ENCODE measurements around the gene OR52K2. TPM values are rescaled to one million over a fixed set of nuclear protein-coding genes. Genes with fewer than 3 reads are reported as not detected.

Gene OR52K2
- polyA plus RNA-seq, 2 of the 4 experiments (the other 2 are of a cell fraction) = not detected

DNA sequence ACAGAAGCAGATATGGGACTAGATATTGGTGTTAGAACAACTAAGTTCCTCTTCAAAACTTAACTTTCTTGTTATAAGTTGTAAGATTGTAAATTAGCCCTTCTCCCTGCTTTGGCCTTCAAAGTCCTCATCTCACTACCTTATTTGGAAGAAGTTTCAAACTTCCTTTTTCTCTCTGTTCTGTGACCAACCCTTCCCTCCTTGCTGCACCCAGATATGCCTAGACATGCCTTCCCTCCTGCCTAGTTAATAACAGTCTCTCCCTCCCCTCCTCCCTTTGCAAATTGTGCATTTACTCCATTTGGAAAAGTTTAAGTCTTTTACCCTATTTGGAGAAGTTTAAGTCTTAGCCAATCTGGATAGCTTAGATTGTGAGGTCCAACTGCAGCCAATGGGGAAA is 4.9 kb downstream of the OR52K2 start:
- Histone ChIP-seq H3K27ac (no peak overlapping the region), H3K9me3 (no peaks in the 10 kb centered on the region), H3K4me3 (no peak overlapping the region), H3K4me1 (no peaks in the 10 kb centered on the region), H3K4me2 (no peak overlapping the region)
- TF ChIP-seq BHLHE40 (IDR thresholded peaks at IDR 0.05; ENCODE audit: low read depth, low read length) (no peak), ZC3H11A (IDR thresholded peaks at IDR 0.05) (no peak), MAFK (IDR thresholded peaks at IDR 0.05; ENCODE audit: partially characterized antibody) (no peak), HDAC2 (IDR thresholded peaks at IDR 0.05) (no peak)
- no peak for FAIRE-seq
- ATAC-seq = no peak
- ChIA-PET CTCF (no interaction called here), POLR2A (no interaction called here)
- no peak for DNase-seq (ENCODE audit: low read depth in 1 of 2, low spot score in 1 of 2)

DNA sequence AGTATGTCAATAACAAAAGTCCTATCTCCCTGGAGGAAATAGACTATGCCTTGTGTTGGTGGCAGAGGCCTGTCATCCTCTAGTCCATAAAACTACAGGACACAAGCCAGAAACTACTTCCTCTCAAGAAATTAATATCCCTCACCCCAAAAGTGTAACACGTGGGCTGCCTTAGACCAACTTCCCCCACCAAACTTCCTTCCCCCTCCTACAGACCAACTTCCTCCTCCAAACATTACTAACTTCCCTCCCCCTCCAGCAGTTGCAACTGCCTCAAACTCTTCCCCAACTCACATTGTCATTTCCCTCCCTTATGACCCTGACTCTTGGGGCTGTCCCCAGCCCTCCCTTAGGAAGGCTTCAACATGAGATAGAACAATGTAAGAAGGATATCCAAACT is 6.3 kb downstream of the OR52K2 start:
- WGBS (ENCODE audit: missing lambda C conversion rate) = 0% methylated on average over 1 of the region's 1 CpG
- Histone ChIP-seq H3K4me3 (no peak overlapping the region), H3K9me3 (no peaks in the 10 kb centered on the region), H3K4me1 (no peaks in the 10 kb centered on the region), H3K4me2 (no peak overlapping the region), H3K27ac (no peak overlapping the region)
- FAIRE-seq (no peak), ATAC-seq (no peak), DNase-seq (ENCODE audit: low read depth in 1 of 2, low spot score in 1 of 2) (no peak)
- TF ChIP-seq HOXB5 (CRISPR knock-in tag; IDR thresholded peaks at IDR 0.05) = no peak
- TF ChIP-seq CBX2 (IDR thresholded peaks at IDR 0.05; ENCODE audit: borderline replicate concordance, low read depth) = no peak
- TF ChIP-seq MYC (IDR thresholded peaks at IDR 0.05; ENCODE audit: borderline replicate concordance, low read length) = no peak
- no peak for TF ChIP-seq PHF8 (IDR thresholded peaks at IDR 0.05; ENCODE audit: borderline replicate concordance, low read depth)
- no peak for TF ChIP-seq NPAS2 (CRISPR knock-in tag; IDR thresholded peaks at IDR 0.05; ENCODE audit: borderline replicate concordance)
- no peak for TF ChIP-seq JUNB (IDR thresholded peaks at IDR 0.05)
- TF ChIP-seq, protein P1, sequence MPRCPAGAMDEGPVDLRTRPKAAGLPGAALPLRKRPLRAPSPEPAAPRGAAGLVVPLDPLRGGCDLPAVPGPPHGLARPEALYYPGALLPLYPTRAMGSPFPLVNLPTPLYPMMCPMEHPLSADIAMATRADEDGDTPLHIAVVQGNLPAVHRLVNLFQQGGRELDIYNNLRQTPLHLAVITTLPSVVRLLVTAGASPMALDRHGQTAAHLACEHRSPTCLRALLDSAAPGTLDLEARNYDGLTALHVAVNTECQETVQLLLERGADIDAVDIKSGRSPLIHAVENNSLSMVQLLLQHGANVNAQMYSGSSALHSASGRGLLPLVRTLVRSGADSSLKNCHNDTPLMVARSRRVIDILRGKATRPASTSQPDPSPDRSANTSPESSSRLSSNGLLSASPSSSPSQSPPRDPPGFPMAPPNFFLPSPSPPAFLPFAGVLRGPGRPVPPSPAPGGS (IDR thresholded peaks at IDR 0.05) = no peak
- TF ChIP-seq RARB (CRISPR knock-in tag; IDR thresholded peaks at IDR 0.05) = no peak
- TF ChIP-seq, protein P2, sequence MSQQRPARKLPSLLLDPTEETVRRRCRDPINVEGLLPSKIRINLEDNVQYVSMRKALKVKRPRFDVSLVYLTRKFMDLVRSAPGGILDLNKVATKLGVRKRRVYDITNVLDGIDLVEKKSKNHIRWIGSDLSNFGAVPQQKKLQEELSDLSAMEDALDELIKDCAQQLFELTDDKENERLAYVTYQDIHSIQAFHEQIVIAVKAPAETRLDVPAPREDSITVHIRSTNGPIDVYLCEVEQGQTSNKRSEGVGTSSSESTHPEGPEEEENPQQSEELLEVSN (IDR thresholded peaks at IDR 0.05; ENCODE audit: borderline replicate concordance, low read depth) = no peak
- no peak for TF ChIP-seq NR3C1 (IDR thresholded peaks at IDR 0.05)
- POLR2A ChIA-PET = no interaction called here
- CTCF ChIA-PET = no interaction called here

DNA sequence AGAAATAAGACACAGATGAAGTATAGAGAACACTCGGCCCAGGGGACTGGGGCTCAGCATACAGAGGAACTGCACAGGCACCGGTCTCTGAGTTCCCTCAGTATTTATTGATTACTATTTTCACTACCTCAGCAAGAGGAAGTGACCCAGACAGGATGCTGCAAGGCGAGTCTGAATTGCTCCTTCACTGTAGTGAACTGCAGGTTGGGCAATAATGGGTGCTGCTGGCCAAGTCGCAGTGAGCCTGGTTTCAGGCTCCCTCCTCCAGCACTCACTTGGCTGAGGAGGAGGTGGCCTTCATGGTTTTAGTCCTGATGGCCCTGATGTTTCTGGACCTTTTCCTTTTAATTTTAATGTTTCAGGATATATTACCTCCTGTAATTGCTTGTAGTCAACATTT is 10.4 kb downstream of the OR52K2 start:
- no peak for FAIRE-seq
- TF ChIP-seq CBX2 (IDR thresholded peaks at IDR 0.05; ENCODE audit: borderline replicate concordance, low read depth) (no peak), CHD2 (IDR thresholded peaks at IDR 0.05; ENCODE audit: low read length, partially characterized antibody) (no peak), POLR2A (IDR thresholded peaks at IDR 0.05; ENCODE audit: low read length) (no peak), TFCP2L1 (CRISPR knock-in tag; IDR thresholded peaks at IDR 0.05) (no peak), ZSCAN20 (CRISPR knock-in tag; IDR thresholded peaks at IDR 0.05) (no peak), CBX8 (IDR thresholded peaks at IDR 0.05) (no peak), RFX5 (IDR thresholded peaks at IDR 0.05) (no peak)
- ChIA-PET CTCF (interaction anchor here (1.1 kb wide), 1 partner anchor 277 kb away, joined by 3 read pairs; no protein-coding TSS in a partner anchor), POLR2A (no interaction called here)
- no peak for ATAC-seq
- Histone ChIP-seq H3K4me2 (no peak overlapping the region), H3K27ac (no peak overlapping the region), H3K4me1 (no peaks in the 10 kb centered on the region), H3K9me3 (peaks cover 6% of the 10 kb centered on the region; the same call in 2 of the 3 replicates), H3K4me3 (no peak overlapping the region)
- no peak for DNase-seq (ENCODE audit: low read depth in 1 of 2, low spot score in 1 of 2)
- 22% methylated on average over 4 of the region's 4 CpGs for WGBS (ENCODE audit: missing lambda C conversion rate)

DNA sequence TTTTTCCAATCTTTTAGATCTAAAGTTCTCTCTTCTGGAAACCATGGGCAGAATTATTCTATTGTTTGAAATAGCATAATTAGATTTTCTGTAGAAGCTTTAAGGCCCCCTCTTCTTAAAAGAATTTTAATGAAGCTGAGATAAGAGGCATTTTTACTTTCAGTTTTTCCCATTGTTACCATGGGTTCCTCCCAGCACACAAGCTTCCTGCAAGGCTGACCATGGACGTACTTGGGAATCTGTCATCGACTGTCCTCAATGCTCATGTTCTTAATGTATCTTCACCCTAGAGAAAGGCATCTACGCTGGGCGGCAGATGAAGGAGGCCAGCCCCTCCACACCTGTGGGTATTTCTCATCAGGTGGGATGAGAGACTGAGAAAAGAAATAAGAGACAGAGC is 11.1 kb downstream of the OR52K2 start:
- DNase-seq (ENCODE audit: low read depth in 1 of 2, low spot score in 1 of 2) = no peak
- no peak for TF ChIP-seq TFCP2L1 (CRISPR knock-in tag; IDR thresholded peaks at IDR 0.05)
- no peak for TF ChIP-seq RNF2 (IDR thresholded peaks at IDR 0.05; ENCODE audit: borderline replicate concordance, low read depth)
- TF ChIP-seq, protein P3, sequence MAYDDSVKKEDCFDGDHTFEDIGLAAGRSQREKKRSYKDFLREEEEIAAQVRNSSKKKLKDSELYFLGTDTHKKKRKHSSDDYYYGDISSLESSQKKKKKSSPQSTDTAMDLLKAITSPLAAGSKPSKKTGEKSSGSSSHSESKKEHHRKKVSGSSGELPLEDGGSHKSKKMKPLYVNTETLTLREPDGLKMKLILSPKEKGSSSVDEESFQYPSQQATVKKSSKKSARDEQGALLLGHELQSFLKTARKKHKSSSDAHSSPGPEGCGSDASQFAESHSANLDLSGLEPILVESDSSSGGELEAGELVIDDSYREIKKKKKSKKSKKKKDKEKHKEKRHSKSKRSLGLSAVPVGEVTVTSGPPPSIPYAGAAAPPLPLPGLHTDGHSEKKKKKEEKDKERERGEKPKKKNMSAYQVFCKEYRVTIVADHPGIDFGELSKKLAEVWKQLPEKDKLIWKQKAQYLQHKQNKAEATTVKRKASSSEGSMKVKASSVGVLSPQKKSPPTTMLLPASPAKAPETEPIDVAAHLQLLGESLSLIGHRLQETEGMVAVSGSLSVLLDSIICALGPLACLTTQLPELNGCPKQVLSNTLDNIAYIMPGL (CRISPR knock-in tag; IDR thresholded peaks at IDR 0.05; ENCODE audit: borderline replicate concordance) = no peak
- no peak for TF ChIP-seq PHF8 (IDR thresholded peaks at IDR 0.05; ENCODE audit: borderline replicate concordance, low read depth)
- TF ChIP-seq MYC (IDR thresholded peaks at IDR 0.05; ENCODE audit: borderline replicate concordance, low read length) = no peak
- no peak for TF ChIP-seq MAFK (IDR thresholded peaks at IDR 0.05; ENCODE audit: partially characterized antibody)
- TF ChIP-seq KDM1A (IDR thresholded peaks at IDR 0.05; ENCODE audit: low read depth) = no peak
- TF ChIP-seq HOXB5 (CRISPR knock-in tag; IDR thresholded peaks at IDR 0.05) = no peak
- TF ChIP-seq, protein P4, sequence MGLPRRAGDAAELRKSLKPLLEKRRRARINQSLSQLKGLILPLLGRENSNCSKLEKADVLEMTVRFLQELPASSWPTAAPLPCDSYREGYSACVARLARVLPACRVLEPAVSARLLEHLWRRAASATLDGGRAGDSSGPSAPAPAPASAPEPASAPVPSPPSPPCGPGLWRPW (IDR thresholded peaks at IDR 0.05) = no peak
- TF ChIP-seq SREBF2 (IDR thresholded peaks at IDR 0.05) = no peak
- TF ChIP-seq FOSL2 (IDR thresholded peaks at IDR 0.05) = no peak
- no peak for TF ChIP-seq FOSL2 (CRISPR knock-in tag; IDR thresholded peaks at IDR 0.05)
- no peak for TF ChIP-seq RAD21 (conservative IDR thresholded peaks at IDR 0.05 in 1 of 2, IDR thresholded peaks at IDR 0.05 in 1 of 2)
- TF ChIP-seq, protein P5, sequence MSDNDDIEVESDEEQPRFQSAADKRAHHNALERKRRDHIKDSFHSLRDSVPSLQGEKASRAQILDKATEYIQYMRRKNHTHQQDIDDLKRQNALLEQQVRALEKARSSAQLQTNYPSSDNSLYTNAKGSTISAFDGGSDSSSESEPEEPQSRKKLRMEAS (IDR thresholded peaks at IDR 0.05) = no peak
- TF ChIP-seq ZNF302 (CRISPR knock-in tag; IDR thresholded peaks at IDR 0.05) = no peak

More for the DNA sequence above, 11.1 kb downstream of the OR52K2 start:
- Histone ChIP-seq H3K4me3 (no peak overlapping the region), H3K4me2 (no peak overlapping the region), H3K27ac (no peak overlapping the region), H3K9me3 (peaks cover 13% of the 10 kb centered on the region; the same call in 2 of the 3 replicates), H3K4me1 (no peaks in the 10 kb centered on the region)
- 61% methylated on average over 4 of the region's 4 CpGs for WGBS (ENCODE audit: missing lambda C conversion rate)
- ChIA-PET POLR2A (no interaction called here), CTCF (interaction anchor here (1.1 kb wide), 1 partner anchor 278 kb away, joined by 3 read pairs; no protein-coding TSS in a partner anchor)
- ATAC-seq (no peak), FAIRE-seq (no peak)
